GDM1 (cell line): ENCODE data around the gene RNF41.
"Not testable (repeated sequence)": the region's sequence is repeated elsewhere in the genome, so short reads cannot be mapped to it uniquely, and the experiment has no call there.

Experiments used
- DNase-seq: peaks from one replicate; lab custom pipeline; 2025; lab: John Stamatoyannopoulos, UW

Gene RNF41

GRCh38 chr12:56165369-56165768 is 56.4 kb downstream of the RNF41 start:
- no peak for DNase-seq

GRCh38 chr12:56164345-56164729 is 57.4 kb downstream of the RNF41 start:
- no peak for DNase-seq

- DNase-seq = no peak
Observed at GRCh38 chr12:56163533-56164344, 58.0 kb downstream of the RNF41 start.

DNA sequence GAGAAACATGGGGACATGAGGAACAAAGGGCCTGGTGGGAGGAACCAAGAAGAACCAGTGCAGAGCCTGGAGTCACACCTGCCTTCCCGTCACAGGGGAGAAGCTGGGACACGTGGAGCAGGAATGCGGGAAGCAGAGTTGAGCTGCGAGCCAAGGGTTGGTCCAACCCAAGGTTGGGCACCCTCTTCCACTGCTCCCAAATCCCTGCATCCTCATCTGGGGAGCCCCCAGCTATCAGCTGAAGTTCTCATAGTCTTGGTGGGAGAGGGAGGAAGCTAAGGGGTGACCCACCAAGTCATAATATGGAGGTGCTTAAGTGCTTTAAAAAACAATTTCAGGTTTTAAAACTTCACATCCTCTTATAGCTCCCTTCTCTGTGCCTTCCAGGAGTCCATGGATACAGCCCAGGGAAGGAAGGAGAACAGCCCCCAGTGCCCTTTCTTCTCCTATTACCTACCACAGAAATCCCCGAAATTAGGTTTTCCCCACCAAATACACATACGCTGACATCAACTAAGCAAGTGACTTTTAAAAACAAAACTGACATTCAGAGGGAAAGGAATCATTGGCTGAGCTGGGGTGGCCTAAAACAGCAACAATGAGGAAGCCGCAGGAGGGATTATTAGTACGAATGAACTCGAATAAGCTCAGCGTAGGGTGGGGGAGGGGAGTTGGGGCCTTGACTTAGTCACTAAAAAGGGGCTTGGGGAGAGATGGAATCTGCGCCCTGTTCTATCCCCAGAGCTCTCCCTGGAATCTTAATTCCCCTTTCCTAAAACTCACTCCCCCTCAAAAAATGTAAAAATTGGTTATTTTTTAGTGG is 59.0 kb downstream of the RNF41 start:
- DNase-seq = no peak

DNA sequence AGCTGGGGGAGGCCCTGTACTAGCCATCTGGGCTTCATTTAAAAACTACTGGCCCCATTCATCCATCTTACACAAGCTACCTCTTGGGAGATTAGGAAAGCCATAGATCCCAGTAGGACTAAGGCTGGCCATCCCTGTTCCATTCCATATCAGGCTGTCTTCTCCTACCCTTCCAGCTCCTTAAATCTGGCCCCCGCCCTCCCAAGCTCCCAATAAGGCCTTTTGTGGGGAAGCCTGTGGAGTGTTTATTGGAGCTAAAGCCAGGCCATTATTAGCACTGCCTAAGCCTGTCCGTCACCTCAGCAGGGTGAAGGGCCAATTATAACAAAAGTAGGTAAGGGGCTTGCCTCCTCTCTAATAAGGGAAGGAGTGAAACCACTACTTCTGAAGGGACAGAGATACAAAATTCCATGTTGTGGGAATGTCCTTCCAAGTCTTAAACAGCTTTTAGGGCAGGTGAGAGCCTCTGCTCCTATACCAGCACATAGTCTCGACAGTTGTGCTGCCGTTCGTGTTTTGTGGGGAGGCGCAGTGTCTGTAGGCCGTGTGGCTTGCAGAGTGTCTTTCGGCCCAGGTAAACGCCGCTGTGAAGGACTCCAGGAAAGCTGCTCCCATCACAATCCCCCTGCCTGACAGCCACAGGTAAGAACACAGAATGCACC is 59.9 kb downstream of the RNF41 start:
- no peak for DNase-seq

- DNase-seq = no peak
Observed at GRCh38 chr12:56160894-56161689, 60.6 kb downstream of the RNF41 start.

DNA sequence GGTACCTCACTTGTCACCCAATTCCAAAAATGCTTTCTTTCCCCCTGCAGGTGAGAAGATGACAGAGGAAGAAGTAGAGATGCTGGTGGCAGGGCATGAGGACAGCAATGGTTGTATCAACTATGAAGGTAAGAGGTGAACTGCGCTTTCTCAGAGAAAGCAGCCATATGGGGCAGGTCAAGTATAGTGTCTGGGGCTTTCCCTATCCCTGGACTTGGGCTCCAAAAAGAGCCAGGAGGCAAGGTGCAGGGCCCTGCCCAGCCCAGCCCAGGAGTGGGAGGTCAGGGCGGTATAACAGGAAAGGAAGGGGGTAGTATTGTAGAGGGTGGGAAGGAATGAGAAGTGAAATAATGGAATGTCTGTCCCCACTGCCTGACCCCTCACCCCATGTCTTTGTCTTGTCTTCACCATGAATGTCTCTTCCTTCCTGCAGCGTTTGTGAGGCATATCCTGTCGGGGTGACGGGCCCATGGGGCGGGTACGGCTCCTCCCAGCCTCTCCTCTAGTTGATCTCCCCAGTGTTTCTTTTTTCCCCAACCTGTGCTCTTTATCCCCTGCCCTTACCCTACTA is 61.4 kb downstream of the RNF41 start:
- DNase-seq = no peak

DNA sequence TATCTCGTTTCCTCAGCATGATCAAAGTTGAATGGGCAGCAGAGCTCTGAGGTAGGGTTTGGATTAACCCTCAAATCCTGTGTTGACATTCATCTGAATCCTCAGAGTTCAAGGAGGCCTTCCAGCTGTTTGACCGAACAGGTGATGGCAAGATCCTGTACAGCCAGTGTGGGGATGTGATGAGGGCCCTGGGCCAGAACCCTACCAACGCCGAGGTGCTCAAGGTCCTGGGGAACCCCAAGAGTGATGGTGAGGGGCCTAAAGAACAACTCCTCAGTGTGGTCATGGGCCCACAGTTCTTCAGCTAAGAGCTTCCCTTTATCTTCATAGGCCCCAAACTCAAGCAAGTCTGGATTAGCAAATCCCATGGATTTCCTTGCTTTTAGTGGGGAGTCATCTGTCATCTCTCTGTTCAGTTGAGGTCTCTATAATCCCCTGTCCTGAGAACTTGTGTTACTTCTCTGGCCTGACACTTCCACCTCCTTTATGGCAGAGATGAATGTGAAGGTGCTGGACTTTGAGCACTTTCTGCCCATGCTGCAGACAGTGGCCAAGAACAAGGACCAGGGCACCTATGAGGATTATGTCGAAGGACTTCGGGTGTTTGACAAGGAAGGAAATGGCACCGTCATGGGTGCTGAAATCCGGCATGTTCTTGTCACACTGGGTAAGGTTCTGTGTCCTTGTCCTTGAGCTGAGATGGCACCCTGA is 62.1 kb downstream of the RNF41 start:
- no peak for DNase-seq

DNA sequence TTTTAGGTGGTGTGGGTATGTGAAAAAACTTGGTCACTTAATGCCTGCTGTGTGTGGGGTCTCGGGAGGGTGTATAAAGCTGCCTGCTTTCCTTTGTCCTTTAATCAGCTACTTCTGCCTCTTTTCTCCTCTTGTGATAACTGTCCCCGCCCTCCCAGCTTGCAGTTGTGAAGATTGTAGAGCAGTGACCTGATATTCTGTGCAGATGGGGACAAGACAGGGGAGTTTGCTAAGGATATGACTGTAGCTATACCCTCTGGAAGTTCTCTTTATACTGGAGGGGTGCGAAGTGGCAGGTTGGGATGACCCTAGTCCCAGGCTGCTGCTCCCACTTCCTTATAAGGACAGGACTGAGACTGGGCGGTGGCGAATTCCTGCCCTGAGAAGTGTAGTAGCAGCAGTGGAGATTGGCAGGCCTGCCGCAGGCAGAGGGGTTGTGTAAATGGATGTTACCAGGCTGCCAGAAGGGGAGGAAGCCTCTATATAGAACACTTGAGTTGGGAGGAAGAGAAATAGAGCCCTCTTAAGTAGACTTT is 62.7 kb downstream of the RNF41 start:
- DNase-seq = peak; percentile 16

- DNase-seq = peak; percentile 93
Observed at GRCh38 chr12:56158029-56158925, 63.4 kb downstream of the RNF41 start, which contains the start of gene MYL6. Gene MYL6 (plus strand): TSS chr12:56158359. CDS start chr12:56158402, 43 bp downstream.

DNA sequence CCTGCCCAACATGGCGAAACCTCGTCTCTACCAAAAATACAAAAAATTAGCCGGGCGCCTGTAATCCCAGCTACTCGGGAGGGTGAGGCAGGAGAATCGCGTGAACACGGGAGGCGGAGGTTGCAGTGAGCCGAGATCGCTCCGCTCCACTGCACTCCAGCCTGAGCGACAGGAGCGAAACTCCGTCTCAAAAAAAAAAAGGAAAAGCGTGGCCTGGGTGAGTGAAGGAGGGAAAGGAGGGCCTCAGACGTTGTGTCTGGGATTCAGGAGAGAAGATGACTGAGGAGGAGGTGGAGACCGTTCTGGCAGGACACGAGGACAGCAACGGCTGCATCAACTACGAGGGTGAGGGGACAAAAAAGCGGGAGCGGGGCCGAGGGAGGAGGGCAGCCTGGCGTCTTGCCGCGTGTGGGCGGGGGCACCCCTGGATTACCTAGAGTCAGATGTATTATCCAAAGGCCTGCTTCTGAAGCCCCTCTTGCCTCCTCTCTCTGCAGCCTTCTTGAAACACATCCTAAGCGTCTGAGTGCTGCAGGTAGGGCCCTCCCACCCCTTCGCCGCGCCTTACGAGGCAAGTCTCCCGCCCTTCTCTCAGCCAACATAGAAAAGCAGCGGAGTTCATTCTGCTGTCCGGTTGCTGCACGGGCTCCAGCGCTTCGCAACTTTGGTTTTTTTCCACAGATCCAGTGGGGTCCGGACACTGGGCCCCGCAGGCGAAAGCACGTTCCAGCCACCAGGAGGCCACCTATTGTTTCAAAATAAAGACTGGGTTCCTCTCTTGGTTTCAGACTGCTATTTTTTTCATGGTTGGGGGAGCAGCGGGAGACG is 64.3 kb downstream of the RNF41 start:
- peak; percentile 76 for DNase-seq

DNA sequence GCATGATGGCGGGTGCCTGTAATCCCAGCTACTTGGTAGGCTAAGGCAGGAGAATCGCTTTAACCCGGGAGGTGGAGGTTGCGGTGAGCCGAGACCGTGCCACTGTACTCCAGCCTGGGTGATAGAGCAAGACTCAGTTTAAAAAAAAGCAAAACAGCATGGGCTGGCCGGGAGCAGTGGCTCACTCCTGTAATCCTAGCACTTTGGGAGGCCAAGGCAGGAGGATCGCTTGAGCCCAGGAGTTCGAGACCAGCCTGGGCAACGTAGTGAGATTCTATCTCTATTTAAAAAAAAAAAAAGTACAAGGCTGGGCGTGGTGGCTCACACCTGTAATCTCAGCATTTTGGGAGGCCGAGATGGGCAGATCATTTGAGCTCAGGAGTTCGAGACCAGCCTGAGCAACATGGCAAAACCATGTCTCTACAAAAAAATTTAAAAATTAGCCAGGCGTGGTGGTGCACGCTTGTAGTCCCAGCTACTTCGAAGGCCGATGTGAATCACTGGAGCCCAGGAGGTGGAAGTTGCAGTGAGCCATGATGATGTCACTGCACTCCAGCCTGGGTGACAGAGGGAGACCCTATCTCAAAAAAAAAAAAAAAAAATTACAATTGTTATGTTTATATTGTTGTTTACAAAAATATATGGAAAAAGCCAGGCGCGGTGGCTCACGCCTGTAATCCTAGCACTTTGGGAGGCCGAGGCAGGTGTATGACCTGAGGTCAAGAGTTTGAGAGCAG is 65.1 kb downstream of the RNF41 start:
- not testable (repeated sequence) for DNase-seq

- no peak for DNase-seq
Observed at GRCh38 chr12:56155256-56155845, 66.4 kb downstream of the RNF41 start.

GRCh38 chr12:56154818-56155217 is 66.9 kb downstream of the RNF41 start:
- no peak for DNase-seq

DNA sequence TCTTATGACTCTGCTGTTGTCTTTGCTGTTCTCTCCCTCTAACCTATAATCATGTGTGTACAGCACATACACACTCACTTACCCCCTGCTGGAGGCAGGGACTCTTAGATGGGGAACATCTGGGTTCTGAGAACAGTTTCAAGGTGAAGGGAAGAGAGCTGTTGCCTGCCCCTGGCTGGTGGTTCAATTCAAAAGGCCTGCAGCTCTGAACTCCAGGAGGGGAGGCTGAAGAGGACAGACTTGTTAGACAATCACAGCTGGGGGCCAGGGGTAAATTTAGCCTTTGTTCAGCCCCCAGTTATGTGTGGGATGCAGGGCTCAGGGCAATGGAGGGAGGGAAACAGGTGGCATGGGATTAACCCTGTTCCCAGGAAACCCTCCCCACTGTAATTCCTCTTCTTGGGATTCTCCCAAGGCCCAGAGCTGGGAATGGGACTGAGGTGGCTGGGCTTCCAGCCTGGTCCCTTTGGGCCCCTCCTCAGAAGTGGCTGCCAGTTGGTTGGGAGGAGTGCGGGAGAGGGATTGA is 67.4 kb downstream of the RNF41 start:
- no peak for DNase-seq

DNA sequence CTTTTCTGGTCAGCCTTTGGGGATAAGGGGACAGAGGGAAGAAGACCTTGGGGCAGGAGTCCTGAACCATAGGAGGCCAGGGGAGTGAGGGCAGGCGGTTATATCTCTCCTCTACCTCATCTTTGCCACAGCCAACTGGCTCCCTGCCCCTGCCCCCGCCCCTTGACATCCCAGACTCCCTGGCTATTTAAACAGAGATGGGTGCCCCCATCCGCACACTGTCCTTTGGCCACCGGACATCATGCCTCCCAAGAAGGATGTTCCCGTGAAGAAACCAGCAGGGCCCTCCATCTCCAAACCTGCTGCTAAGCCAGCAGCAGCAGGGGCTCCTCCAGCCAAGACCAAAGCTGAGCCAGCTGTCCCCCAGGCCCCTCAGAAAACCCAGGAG is 68.0 kb downstream of the RNF41 start:
- DNase-seq = no peak
